Neural cell (in vitro differentiated cells): ENCODE results near the gene TECPR1. TPM values are rescaled to one million over a fixed set of nuclear protein-coding genes. Genes with fewer than 3 reads are reported as not detected.

Experiments
- H2AFZ ChIP-seq: fragments of 200-600, 300-800 bp; sonication (generic), shearing (Covaris generic); 2 replicates; pipeline ENCODE4 v1.6.0; 2014; ENCODE audit warnings: low read depth, mild to moderate bottlenecking, antibody characterized with exemption, low read length, moderate library complexity
- H3F3A ChIP-seq: fragments of 200-600 bp; shearing (Covaris generic); 2 replicates; pipeline ENCODE4 v1.6.1; 2016; ENCODE audit warnings: mild to moderate bottlenecking, moderate library complexity, mixed read lengths, antibody characterized with exemption, low read length; ENCODE audit not compliant: insufficient read depth, poor library complexity, severe bottlenecking
- H3K27ac ChIP-seq: fragments of 200-600, 300-800 bp; sonication (generic), shearing (Covaris generic); 2 replicates; pipeline ENCODE4 v1.5.1; 2014; ENCODE audit warnings: mild to moderate bottlenecking, low read length, moderate library complexity
- H3K27me3 ChIP-seq: fragments of 300-800, 200-600 bp; sonication (generic), shearing (Covaris generic); 2 replicates; pipeline ENCODE4 v1.6.0; 2014; ENCODE audit warnings: mild to moderate bottlenecking, low read depth, low read length, moderate library complexity; ENCODE audit not compliant: insufficient read depth
- H3K36me3 ChIP-seq: fragments of 300-800, 200-600 bp; sonication (generic), shearing (Covaris generic); 2 replicates; pipeline ENCODE4 v1.5.1; 2014; ENCODE audit warnings: mild to moderate bottlenecking, antibody characterized with exemption, low read length, moderate library complexity; ENCODE audit not compliant: insufficient read depth
- H3K4me2 ChIP-seq: fragments of 300-800, 200-600 bp; sonication (generic), shearing (Covaris generic); 2 replicates; pipeline ENCODE4 v1.6.0; 2014; ENCODE audit warnings: mild to moderate bottlenecking, low read length
- H3K4me3 ChIP-seq: fragments of 300-800, 200-600 bp; sonication (generic), shearing (Covaris generic); 2 replicates; pipeline ENCODE4 v1.5.1; 2014; ENCODE audit warnings: mild to moderate bottlenecking, low read length, moderate library complexity
- H3K79me2 ChIP-seq: fragments of 200-600 bp; shearing (Covaris generic); replicated peaks from 2 replicates; pipeline ENCODE4 v1.6.0; 2014; ENCODE audit warnings: mild to moderate bottlenecking, low read length, moderate library complexity; ENCODE audit not compliant: insufficient read depth
- H3K9ac ChIP-seq: fragments of 300-800, 200-600 bp; sonication (generic), shearing (Covaris generic); 2 replicates; pipeline ENCODE4 v1.6.1; 2016; ENCODE audit warnings: mild to moderate bottlenecking, low read length, mixed read lengths
- H3K9me2 ChIP-seq: fragments of 200-600 bp; shearing (Covaris generic); 2 replicates; pipeline ENCODE4 v1.6.1; 2016; ENCODE audit warnings: mild to moderate bottlenecking, low read length, mixed read lengths; ENCODE audit not compliant: insufficient read depth
- H3K9me3 ChIP-seq: fragments of 200-600, 300-800 bp; sonication (generic), shearing (Covaris generic); 2 replicates; pipeline ENCODE4 v1.6.1; 2016; ENCODE audit warnings: mild to moderate bottlenecking, mixed run types, low read length, moderate library complexity, mixed read lengths
- H4K20me1 ChIP-seq: fragments of 200-600 bp; shearing (Covaris generic); 2 replicates; pipeline ENCODE4 v1.6.1; 2016; ENCODE audit warnings: mild to moderate bottlenecking, mixed run types; ENCODE audit not compliant: insufficient read depth
- CTCF ChIP-seq: fragments of 450-650 bp; IDR thresholded peaks from 2 replicates; pipeline ENCODE4 v1.5.1; 2014; ENCODE audit warnings: antibody characterized with exemption, mild to moderate bottlenecking, moderate library complexity; ENCODE audit not compliant: poor library complexity, severe bottlenecking
- EP300 ChIP-seq: fragments of 450-650 bp; conservative IDR thresholded peaks from 2 replicates; pipeline ENCODE4 v1.6.1; 2014; ENCODE audit warnings: antibody characterized with exemption, mild to moderate bottlenecking, moderate library complexity; ENCODE audit not compliant: poor library complexity, severe bottlenecking
- EZH2 ChIP-seq: fragments of 200-600, 300-800 bp; shearing (Covaris generic), sonication (generic); IDR thresholded peaks from 2 replicates; pipeline ENCODE4 v1.6.1; 2014; ENCODE audit warnings: antibody characterized with exemption, low read length, borderline replicate concordance, mild to moderate bottlenecking; ENCODE audit not compliant: insufficient read depth, poor library complexity, severe bottlenecking
- MXI1 ChIP-seq: fragments of 450-650 bp; conservative IDR thresholded peaks from 2 replicates; pipeline ENCODE4 v1.6.1; 2014; ENCODE audit warnings: antibody characterized with exemption, mild to moderate bottlenecking; ENCODE audit not compliant: poor library complexity, severe bottlenecking
- POLR2AphosphoS5 ChIP-seq: IDR thresholded peaks from 2 replicates; pipeline ENCODE4 v1.6.1; 2012
- RAD21 ChIP-seq: fragments of 450-650 bp; conservative IDR thresholded peaks from 2 replicates; pipeline ENCODE4 v1.6.1; 2014; ENCODE audit warnings: antibody characterized with exemption, mild to moderate bottlenecking, moderate library complexity
- SMC3 ChIP-seq: fragments of 450-650 bp; conservative IDR thresholded peaks from 2 replicates; pipeline ENCODE4 v1.6.1; 2014; ENCODE audit warnings: antibody characterized with exemption, mild to moderate bottlenecking, moderate library complexity; ENCODE audit not compliant: poor library complexity
- TAF1 ChIP-seq: IDR thresholded peaks from 2 replicates; pipeline ENCODE4 v1.6.1; 2012; ENCODE audit warnings: low read depth
- polyA plus RNA-seq: library from polyadenylated mRNA; depleted of rRNA; stranded (reverse); fragments of >200 nt; gene quantifications from 2 replicates; pipeline ENCODE4 v1.2.3, GENCODE V29; 2014
- TF ChIP-seq, protein P1 (sequence below): IDR thresholded peaks from 2 replicates; pipeline ENCODE4 v1.6.1; 2012; ENCODE audit warnings: borderline replicate concordance

Gene TECPR1
- polyA plus RNA-seq, 1 donor from 2014 or later, result 46.6 TPM

- Histone ChIP-seq H3K4me3 (no peak overlapping the region), H3K27me3 (no peaks in the 10 kb centered on the region), H3K9me3 (no peaks in the 10 kb centered on the region), H2AFZ (no peak overlapping the region), H3K9me2 (no peaks in the 10 kb centered on the region), H3K36me3 (no peaks in the 10 kb centered on the region), H3K4me2 (no peak overlapping the region), H3F3A (no peaks in the 10 kb centered on the region), H3K27ac (no peak overlapping the region), H3K9ac (no peak overlapping the region), H3K79me2 (peaks cover 19% of the 10 kb centered on the region), H4K20me1 (peaks cover 6% of the 10 kb centered on the region)
- no peak for TF ChIP-seq TAF1
- TF ChIP-seq EZH2, result no peak
- TF ChIP-seq, protein P1, sequence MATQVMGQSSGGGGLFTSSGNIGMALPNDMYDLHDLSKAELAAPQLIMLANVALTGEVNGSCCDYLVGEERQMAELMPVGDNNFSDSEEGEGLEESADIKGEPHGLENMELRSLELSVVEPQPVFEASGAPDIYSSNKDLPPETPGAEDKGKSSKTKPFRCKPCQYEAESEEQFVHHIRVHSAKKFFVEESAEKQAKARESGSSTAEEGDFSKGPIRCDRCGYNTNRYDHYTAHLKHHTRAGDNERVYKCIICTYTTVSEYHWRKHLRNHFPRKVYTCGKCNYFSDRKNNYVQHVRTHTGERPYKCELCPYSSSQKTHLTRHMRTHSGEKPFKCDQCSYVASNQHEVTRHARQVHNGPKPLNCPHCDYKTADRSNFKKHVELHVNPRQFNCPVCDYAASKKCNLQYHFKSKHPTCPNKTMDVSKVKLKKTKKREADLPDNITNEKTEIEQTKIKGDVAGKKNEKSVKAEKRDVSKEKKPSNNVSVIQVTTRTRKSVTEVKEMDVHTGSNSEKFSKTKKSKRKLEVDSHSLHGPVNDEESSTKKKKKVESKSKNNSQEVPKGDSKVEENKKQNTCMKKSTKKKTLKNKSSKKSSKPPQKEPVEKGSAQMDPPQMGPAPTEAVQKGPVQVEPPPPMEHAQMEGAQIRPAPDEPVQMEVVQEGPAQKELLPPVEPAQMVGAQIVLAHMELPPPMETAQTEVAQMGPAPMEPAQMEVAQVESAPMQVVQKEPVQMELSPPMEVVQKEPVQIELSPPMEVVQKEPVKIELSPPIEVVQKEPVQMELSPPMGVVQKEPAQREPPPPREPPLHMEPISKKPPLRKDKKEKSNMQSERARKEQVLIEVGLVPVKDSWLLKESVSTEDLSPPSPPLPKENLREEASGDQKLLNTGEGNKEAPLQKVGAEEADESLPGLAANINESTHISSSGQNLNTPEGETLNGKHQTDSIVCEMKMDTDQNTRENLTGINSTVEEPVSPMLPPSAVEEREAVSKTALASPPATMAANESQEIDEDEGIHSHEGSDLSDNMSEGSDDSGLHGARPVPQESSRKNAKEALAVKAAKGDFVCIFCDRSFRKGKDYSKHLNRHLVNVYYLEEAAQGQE, result no peak
- TF ChIP-seq MXI1, result no peak
- TF ChIP-seq RAD21, result no peak
- TF ChIP-seq EP300, result no peak
These were observed 35.5 kb upstream of the TECPR1 start for GRCh38 chr7:98287486-98287959.

GRCh38 chr7:98286701-98287485 lies 34.9 kb upstream of the TECPR1 start:
- Histone ChIP-seq H3K36me3 (no peaks in the 10 kb centered on the region), H3K27me3 (no peaks in the 10 kb centered on the region), H3K9ac (no peak overlapping the region), H3K4me3 (no peak overlapping the region), H3F3A (no peaks in the 10 kb centered on the region), H3K9me2 (no peaks in the 10 kb centered on the region), H4K20me1 (peaks cover 6% of the 10 kb centered on the region), H3K4me2 (no peak overlapping the region), H3K27ac (no peak overlapping the region), H3K79me2 (peaks cover 25% of the 10 kb centered on the region), H3K9me3 (no peaks in the 10 kb centered on the region), H2AFZ (no peak overlapping the region)
- no peak for TF ChIP-seq SMC3
- no peak for TF ChIP-seq EP300

DNA sequence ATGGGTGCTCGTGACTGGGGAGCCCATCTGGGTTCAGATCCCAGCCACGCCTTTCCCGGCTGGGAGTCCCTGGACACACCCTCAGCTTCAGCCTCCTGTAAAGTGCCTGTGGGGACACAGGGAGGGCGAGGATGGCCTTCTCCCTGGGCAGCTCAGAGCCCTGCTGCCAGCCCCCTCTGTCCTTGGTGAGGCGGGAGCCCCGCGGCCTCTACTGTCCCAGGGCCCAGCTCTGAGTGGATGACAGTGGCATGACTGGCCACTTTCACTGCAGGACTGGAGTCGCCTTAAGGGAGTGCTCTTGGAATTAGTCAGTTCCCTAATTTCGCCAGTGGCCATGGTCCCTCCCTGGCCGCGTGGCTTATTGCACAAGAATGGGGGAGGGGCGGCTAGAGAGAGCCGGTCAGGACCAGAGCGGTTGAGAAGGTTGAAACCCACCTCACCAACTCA lies 34.1 kb upstream of the TECPR1 start:
- Histone ChIP-seq H3F3A (no peaks in the 10 kb centered on the region), H4K20me1 (peaks cover 6% of the 10 kb centered on the region), H3K4me3 (no peak overlapping the region), H3K4me2 (no peak overlapping the region), H2AFZ (no peak overlapping the region), H3K36me3 (no peaks in the 10 kb centered on the region), H3K79me2 (peaks cover 26% of the 10 kb centered on the region), H3K9ac (no peak overlapping the region), H3K27me3 (no peaks in the 10 kb centered on the region), H3K9me3 (no peaks in the 10 kb centered on the region), H3K9me2 (no peaks in the 10 kb centered on the region), H3K27ac (no peak overlapping the region)
- TF ChIP-seq TAF1 (no peak), EP300 (no peak), EZH2 (no peak), POLR2AphosphoS5 (no peak), CTCF (no peak)
- TF ChIP-seq, protein P1, result no peak
